Karpas-422 (cell line): ENCODE measurements around the gene DSG1. TPM values are rescaled to one million over a fixed set of nuclear protein-coding genes. Genes with fewer than 3 reads are reported as not detected.

Experiments
- DNase-seq: peaks from one replicate; pipeline ENCODE4 v3.0.0-alpha.2; 2015
- H2AFZ ChIP-seq: fragments of 200-600 bp; sonication (generic); 2 replicates; pipeline ENCODE4 v1.6.1; 2014; ENCODE audit warnings: antibody characterized with exemption, low read length, mixed read lengths
- H3K27ac ChIP-seq: fragments of 200-600 bp; sonication (generic); 2 replicates; pipeline ENCODE4 v1.5.1; 2014; ENCODE audit warnings: mild to moderate bottlenecking, low read length, moderate library complexity
- H3K27me3 ChIP-seq: fragments of 200-600 bp; sonication (generic); 2 replicates; pipeline ENCODE4 v1.6.1; 2014; ENCODE audit warnings: low read length, mixed read lengths
- H3K36me3 ChIP-seq: fragments of 200-600 bp; sonication (generic); 2 replicates; pipeline ENCODE4 v1.6.1; 2014; ENCODE audit warnings: low read length, mixed read lengths; ENCODE audit not compliant: insufficient read depth
- H3K4me1 ChIP-seq: fragments of 200-600 bp; sonication (generic); 2 replicates; pipeline ENCODE4 v1.6.1; 2014; ENCODE audit warnings: mild to moderate bottlenecking, low read length, mixed read lengths
- H3K4me2 ChIP-seq: fragments of 200-600 bp; sonication (generic); 2 replicates; pipeline ENCODE4 v1.6.1; 2014; ENCODE audit warnings: low read length, low read depth, mild to moderate bottlenecking; ENCODE audit not compliant: poor library complexity, severe bottlenecking
- H3K4me3 ChIP-seq: fragments of 200-600 bp; sonication (generic); 2 replicates; pipeline ENCODE4 v1.5.1; 2014; ENCODE audit warnings: mild to moderate bottlenecking, antibody characterized with exemption, low read length, mixed read lengths
- H3K79me2 ChIP-seq: fragments of 200-600 bp; sonication (generic); 2 replicates; pipeline ENCODE4 v1.6.1; 2014; ENCODE audit warnings: mild to moderate bottlenecking, low read length, mixed read lengths
- H3K9ac ChIP-seq: fragments of 200-600 bp; sonication (generic); 2 replicates; pipeline ENCODE4 v1.6.0; 2014; ENCODE audit warnings: low read length
- H3K9me2 ChIP-seq: fragments of 200-600 bp; sonication (generic), shearing (Covaris generic); replicated peaks from 2 replicates; pipeline ENCODE4 v1.6.0; 2014; ENCODE audit warnings: mild to moderate bottlenecking, low read length, moderate library complexity; ENCODE audit not compliant: insufficient read depth
- H3K9me3 ChIP-seq: fragments of 300-700, 200-600 bp; sonication (generic); 2 replicates; pipeline ENCODE4 v1.6.1; 2014; ENCODE audit warnings: low read length, mixed read lengths
- H4K20me1 ChIP-seq: fragments of 200-600 bp; sonication (generic); 2 replicates; pipeline ENCODE4 v1.6.1; 2014; ENCODE audit warnings: mild to moderate bottlenecking, antibody characterized with exemption, low read length, low read depth; ENCODE audit not compliant: insufficient read depth
- total RNA-seq: library from RNA; depleted of rRNA; stranded (reverse); fragments of >200 nt; shearing (Covaris generic); gene quantifications from 2 replicates; pipeline ENCODE4 v1.2.3, GENCODE V29; 2014; ENCODE audit warnings: low replicate concordance; rRNA removed

Gene DSG1
- 16.2 and 20.7 TPM in 2 replicates for total RNA-seq

DNA sequence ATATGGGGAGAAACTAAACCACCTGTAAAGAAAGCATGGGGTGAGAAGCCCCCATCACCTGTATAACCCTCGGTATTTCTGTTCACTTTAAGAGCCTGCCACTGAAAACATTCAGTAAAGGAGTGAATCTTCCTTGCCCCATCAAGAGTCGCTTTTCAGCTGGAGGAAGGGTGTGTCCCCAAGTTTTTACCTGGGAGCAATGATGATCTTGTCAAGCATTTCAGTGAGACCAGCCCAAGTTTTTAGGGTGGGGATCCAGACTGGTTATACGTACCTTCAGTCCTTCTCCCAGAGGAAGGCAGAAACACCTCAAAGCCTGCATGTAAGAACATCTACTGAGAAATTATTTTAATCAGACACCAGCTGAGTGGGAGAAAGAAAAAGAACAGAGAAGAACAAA is at the start of gene DSG1:
Gene DSG1, plus strand, starts transcription at position 301 of the 400 bp plus-strand sequence. CDS start 141 bp downstream, outside the sequence.
- Histone ChIP-seq H3K36me3 (no peaks in the 10 kb centered on the region), H3K4me1 (peaks cover 40% of the 10 kb centered on the region), H3K27me3 (no peaks in the 10 kb centered on the region), H3K9me3 (no peaks in the 10 kb centered on the region), H3K9me2 (no peaks in the 10 kb centered on the region), H3K9ac (no peak within 1 kb of the TSS), H2AFZ (peak within 1 kb of the TSS; percentile 67; the same call in 1 of the 2 replicates), H3K4me2 (no peak within 1 kb of the TSS), H4K20me1 (no peaks in the 10 kb centered on the region), H3K79me2 (no peaks in the 10 kb centered on the region), H3K4me3 (no peak within 1 kb of the TSS), H3K27ac (no peak within 1 kb of the TSS)
- no peak for DNase-seq

DNA sequence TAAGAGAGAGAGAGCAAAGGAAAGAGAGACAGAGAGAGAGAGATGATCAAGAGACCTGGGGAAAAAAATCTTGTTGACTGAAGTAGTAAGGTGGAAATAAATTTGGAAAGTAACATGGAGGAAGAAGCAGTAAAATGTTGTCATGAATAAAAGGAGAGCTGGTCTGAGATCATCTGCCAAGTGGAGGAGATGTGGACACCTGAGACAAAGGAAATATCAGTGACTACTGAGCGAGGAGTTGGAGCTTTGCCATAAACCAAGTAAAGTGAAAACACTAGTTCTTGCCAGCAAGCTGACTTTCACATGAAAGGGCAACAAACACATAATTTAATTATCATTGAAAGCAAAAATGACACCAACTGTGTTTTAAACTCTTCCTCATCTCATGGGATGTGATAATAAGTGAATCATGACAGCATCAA is 49.0 kb upstream of the DSG1 start:
- Histone ChIP-seq H3K79me2 (no peaks in the 10 kb centered on the region), H3K4me1 (peaks cover 84% of the 10 kb centered on the region), H4K20me1 (no peaks in the 10 kb centered on the region), H3K9ac (peak overlapping the region; percentile 42), H3K4me2 (peak overlapping the region; percentile 59), H3K9me3 (no peaks in the 10 kb centered on the region), H3K4me3 (peak overlapping the region; percentile 16), H3K27ac (peak overlapping the region; percentile 87), H3K36me3 (no peaks in the 10 kb centered on the region), H3K9me2 (no peaks in the 10 kb centered on the region), H2AFZ (peak overlapping the region; percentile 63), H3K27me3 (no peaks in the 10 kb centered on the region)
- peak; percentile 77 for DNase-seq

DNA sequence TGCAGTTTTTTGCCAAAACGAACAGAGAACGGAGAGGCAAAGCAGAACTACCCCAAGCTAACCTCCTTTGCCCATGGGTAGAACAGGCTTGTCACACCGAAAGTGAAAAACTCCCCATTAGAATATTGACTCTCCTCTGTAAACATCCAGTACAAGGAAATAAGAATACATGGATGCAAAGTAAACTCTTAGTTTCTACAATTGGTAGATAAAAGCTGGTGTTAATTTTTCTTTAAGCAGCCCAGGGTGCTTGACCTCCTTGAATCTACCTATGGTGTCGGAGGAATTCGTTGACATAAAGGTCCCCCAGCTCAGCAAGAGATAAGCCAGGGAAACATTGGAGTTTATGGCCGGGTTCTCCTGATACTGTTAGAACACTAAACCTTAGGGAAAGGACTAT is 48.4 kb upstream of the DSG1 start:
- DNase-seq = no peak
- peak overlapping the region; percentile 59 for H3K4me2 ChIP-seq
- no peaks in the 10 kb centered on the region for H3K79me2 ChIP-seq
- no peaks in the 10 kb centered on the region for H3K9me3 ChIP-seq
- H4K20me1 ChIP-seq = no peaks in the 10 kb centered on the region
- H3K9ac ChIP-seq = peak overlapping the region; percentile 42
- no peaks in the 10 kb centered on the region for H3K27me3 ChIP-seq
- peak overlapping the region; percentile 63 for H2AFZ ChIP-seq
- H3K9me2 ChIP-seq = no peaks in the 10 kb centered on the region
- H3K4me1 ChIP-seq = peaks cover 85% of the 10 kb centered on the region
- peak overlapping the region; percentile 16; the same call in 1 of the 2 replicates for H3K4me3 ChIP-seq
- H3K27ac ChIP-seq = peak overlapping the region; percentile 87
- H3K36me3 ChIP-seq = no peaks in the 10 kb centered on the region

DNA sequence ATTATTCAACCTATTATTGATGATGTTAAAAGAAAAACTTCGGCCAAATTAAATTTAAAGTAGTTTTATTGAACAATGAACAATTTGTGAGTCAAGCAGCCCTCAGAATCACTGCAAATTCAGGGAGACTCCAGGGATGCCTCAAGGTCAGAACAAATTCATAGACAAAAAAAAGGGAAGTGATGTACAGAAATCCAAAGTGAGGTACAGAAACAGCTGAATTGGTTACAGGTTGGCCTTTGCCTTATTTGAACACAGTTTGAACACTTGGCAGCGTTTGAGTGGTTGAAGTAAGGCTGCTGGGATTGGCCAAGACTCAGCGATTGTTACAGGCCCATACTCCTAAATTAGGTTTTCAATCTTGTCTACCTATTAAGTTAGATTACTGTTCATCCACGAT is 47.4 kb upstream of the DSG1 start:
- no peak for DNase-seq
- Histone ChIP-seq H2AFZ (no peak overlapping the region), H3K36me3 (no peaks in the 10 kb centered on the region), H3K27me3 (no peaks in the 10 kb centered on the region), H3K27ac (peak overlapping the region; percentile 46; the same call in 1 of the 2 replicates), H3K9ac (no peak overlapping the region), H3K9me3 (no peaks in the 10 kb centered on the region), H3K4me2 (no peak overlapping the region), H4K20me1 (no peaks in the 10 kb centered on the region), H3K4me3 (no peak overlapping the region), H3K4me1 (peaks cover 88% of the 10 kb centered on the region), H3K9me2 (no peaks in the 10 kb centered on the region), H3K79me2 (no peaks in the 10 kb centered on the region)

DNA sequence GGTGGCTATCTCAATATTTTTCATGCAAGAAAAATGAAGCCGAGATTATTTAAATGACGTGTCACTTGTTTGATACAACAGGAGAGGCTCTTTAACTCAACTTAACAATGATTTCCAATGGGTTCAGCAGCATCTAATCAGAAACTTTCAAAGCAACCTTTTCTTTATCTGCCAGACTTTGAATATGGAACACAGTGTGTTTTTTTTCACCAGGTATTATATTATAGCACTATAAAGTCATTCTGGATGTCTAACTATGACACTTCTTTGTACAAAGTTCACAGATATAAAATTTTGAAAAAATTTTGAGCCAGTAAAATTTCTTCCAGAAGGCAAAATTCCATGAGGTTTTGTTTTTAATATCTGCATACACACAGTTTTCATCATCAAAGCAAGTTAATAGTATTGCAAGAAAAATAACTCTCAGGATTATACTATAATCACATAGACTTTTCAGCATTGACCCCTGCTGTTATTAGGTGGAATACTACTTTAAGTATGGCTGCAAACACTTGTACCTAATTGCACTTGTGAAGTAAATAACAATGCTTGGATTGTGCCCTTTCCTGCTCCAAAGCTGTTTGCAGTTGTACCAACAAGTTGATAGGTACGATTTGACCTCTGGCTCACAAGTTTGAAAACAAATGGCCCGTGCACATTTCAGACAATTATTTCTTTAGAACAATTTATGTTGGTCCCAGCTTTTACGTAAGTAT is 44.0 kb upstream of the DSG1 start:
- H3K9me3 ChIP-seq = no peaks in the 10 kb centered on the region
- peak overlapping the region; percentile 70 for H2AFZ ChIP-seq
- DNase-seq = peak; percentile 67
- no peaks in the 10 kb centered on the region for H4K20me1 ChIP-seq
- H3K9ac ChIP-seq = peak overlapping the region; percentile 34
- peak overlapping the region; percentile 38 for H3K27ac ChIP-seq
- peak overlapping the region; percentile 53 for H3K4me2 ChIP-seq
- peaks cover 82% of the 10 kb centered on the region for H3K4me1 ChIP-seq
- H3K4me3 ChIP-seq = peak overlapping the region; percentile 8; the same call in 1 of the 2 replicates
- H3K27me3 ChIP-seq = no peaks in the 10 kb centered on the region
- no peaks in the 10 kb centered on the region for H3K9me2 ChIP-seq
- no peaks in the 10 kb centered on the region for H3K79me2 ChIP-seq
- H3K36me3 ChIP-seq = peaks cover 3% of the 10 kb centered on the region; the same call in 1 of the 2 replicates

DNA sequence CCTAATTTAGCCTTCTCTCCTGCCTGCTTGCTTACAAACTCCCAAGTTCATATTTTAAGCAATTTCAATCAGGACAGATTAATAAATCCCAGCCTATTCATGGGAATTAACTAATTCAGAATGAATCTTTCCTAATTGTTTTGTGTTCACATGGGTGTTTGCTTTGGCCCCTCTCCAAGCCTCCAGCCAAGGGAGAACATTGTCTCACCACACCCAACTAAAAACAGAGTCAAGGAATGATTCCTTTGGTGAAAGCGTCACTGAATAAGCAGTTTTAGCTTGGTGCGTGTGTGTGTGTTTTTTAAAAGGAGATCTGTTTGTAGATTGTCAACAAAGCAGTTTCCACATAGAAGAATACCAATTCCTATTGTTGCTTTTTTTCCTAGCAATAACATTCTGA is 43.0 kb upstream of the DSG1 start:
- H3K9me2 ChIP-seq = no peaks in the 10 kb centered on the region
- 0 out of 2 replicates have a peak overlapping the region, but pooled peaks have one; percentile 70 for H2AFZ ChIP-seq
- H3K9ac ChIP-seq = peak overlapping the region; percentile 34; the same call in 1 of the 2 replicates
- no peaks in the 10 kb centered on the region for H4K20me1 ChIP-seq
- H3K79me2 ChIP-seq = no peaks in the 10 kb centered on the region
- no peak for DNase-seq
- no peaks in the 10 kb centered on the region for H3K9me3 ChIP-seq
- no peak overlapping the region for H3K4me3 ChIP-seq
- peaks cover 3% of the 10 kb centered on the region; the same call in 1 of the 2 replicates for H3K36me3 ChIP-seq
- H3K4me2 ChIP-seq = peak overlapping the region; percentile 53
- H3K4me1 ChIP-seq = peaks cover 81% of the 10 kb centered on the region
- peak overlapping the region; percentile 38 for H3K27ac ChIP-seq
- H3K27me3 ChIP-seq = no peaks in the 10 kb centered on the region

DNA sequence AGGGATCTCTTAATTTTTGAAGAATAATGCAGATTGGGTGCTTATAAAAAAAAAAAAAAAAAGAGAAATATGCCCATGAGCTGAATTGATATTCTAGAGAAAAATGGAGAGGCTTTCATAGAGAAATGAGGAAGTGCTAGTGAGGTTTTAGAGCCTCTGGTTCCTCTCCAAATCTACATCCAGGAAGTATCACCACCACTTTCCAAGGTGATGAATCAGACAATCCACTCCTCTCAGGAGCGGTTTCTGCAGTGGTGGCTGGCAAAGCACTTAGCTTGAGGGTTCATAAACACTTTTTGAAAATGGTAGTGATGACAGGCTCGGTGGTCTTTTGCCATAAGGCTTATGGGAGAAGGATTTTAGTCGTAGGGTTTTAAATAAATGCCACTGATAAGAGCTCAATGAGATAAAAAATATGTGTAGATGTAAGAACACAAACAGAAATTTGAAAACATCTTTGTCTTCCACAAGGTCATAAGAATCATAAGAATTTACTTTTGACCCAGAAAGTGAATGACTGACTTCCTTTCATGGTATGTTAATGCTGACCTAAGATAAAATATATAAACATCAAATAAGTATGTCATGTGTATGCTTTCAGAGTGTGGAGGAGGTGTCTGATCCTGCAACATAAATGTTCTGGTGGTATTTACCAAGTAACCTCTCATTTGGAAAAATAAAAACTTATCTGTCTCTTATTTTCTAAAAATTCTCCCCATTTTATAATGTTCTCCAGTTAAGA is 42.1 kb upstream of the DSG1 start:
- H3K27ac ChIP-seq = peak overlapping the region; percentile 38; the same call in 1 of the 2 replicates
- no peaks in the 10 kb centered on the region for H3K9me2 ChIP-seq
- no peaks in the 10 kb centered on the region for H3K79me2 ChIP-seq
- no peaks in the 10 kb centered on the region for H3K27me3 ChIP-seq
- no peaks in the 10 kb centered on the region for H3K9me3 ChIP-seq
- peaks cover 80% of the 10 kb centered on the region for H3K4me1 ChIP-seq
- H4K20me1 ChIP-seq = no peaks in the 10 kb centered on the region
- peak overlapping the region; percentile 53 for H3K4me2 ChIP-seq
- H3K4me3 ChIP-seq = no peak overlapping the region
- H3K36me3 ChIP-seq = peaks cover 3% of the 10 kb centered on the region; the same call in 1 of the 2 replicates
- peak; percentile 78 for DNase-seq
- H2AFZ ChIP-seq = peak overlapping the region; percentile 84
- 0 out of 2 replicates have a peak overlapping the region, but pooled peaks have one; percentile 4 for H3K9ac ChIP-seq

DNA sequence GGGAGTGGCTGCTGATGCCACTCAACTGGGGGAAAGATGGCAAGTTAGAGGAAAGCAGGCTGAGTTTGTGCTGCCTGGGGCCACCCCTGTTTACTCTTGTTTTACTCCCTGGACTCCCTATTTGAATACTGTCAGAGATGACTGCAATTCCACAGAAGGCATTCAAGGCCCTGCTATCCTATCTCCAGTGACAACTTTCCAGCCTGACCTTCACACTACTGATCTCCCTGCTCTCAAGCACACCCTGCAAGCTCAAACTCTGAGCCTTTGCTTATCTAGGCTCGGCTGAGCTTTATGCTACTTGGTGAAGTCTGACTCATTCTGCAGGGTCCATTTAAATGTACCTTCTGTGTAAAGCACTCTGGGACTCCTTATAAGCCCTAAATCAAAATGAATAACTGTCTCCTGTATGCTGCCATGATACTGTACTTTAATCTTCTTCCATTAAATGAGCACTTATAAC is 39.3 kb upstream of the DSG1 start:
- peaks cover 3% of the 10 kb centered on the region; the same call in 1 of the 2 replicates for H3K36me3 ChIP-seq
- H2AFZ ChIP-seq = peak overlapping the region; percentile 1; the same call in 1 of the 2 replicates
- no peaks in the 10 kb centered on the region for H3K9me2 ChIP-seq
- no peaks in the 10 kb centered on the region for H3K9me3 ChIP-seq
- no peak for DNase-seq
- H3K79me2 ChIP-seq = no peaks in the 10 kb centered on the region
- H3K27ac ChIP-seq = no peak overlapping the region
- H3K9ac ChIP-seq = no peak overlapping the region
- no peaks in the 10 kb centered on the region for H4K20me1 ChIP-seq
- peaks cover 55% of the 10 kb centered on the region for H3K4me1 ChIP-seq
- no peak overlapping the region for H3K4me2 ChIP-seq
- H3K4me3 ChIP-seq = no peak overlapping the region
- no peaks in the 10 kb centered on the region for H3K27me3 ChIP-seq
